Adrenal gland (tissue), 5 donors: Measurements from ENCODE around the gene GCNT1.

ENCODE experiments used
- CTCF ChIP-seq, 6 experiments: fragments of 450-650 bp in 4 of 6; fragments of 200-600 bp in 2 of 6; sonication (generic) in 1 of 6; IDR thresholded peaks; 1 replicate in 5 of 6; 2 replicates in 1 of 6; pipeline versions ENCODE4 v1.5.1 to v1.8.0; 2016 to 2021; ENCODE audit warnings: antibody characterized with exemption in 6 of 6, mild to moderate bottlenecking in 2 of 6, moderate library complexity in 1 of 6
- POLR2A ChIP-seq, 2 donors: fragments of 450-650 bp; IDR thresholded peaks; one replicate each; pipeline ENCODE4 v1.6.1; 2017; ENCODE audit warnings: antibody characterized with exemption in 2 of 2, mild to moderate bottlenecking in 2 of 2, moderate library complexity in 1 of 2
- donor health status: DM: no; HTN: no; CAD: no.

- TF ChIP-seq CTCF (IDR thresholded peaks at IDR 0.05) (no peak), POLR2A (IDR thresholded peaks at IDR 0.05) (no peak)
Observed at GRCh38 chr9:76528056-76528455, 69.1 kb downstream of the GCNT1 start.
